T47D (cell line): ENCODE measurements around the gene NHERF2.

ENCODE experiments used
- DNase-seq, 2 experiments: peaks; one replicate each; pipeline versions ENCODE4 v3.0.0 to v3.0.0-alpha.2; 2011 to 2012; ENCODE audit warnings: low read depth in 1 of 2, low spot score in 1 of 2
- JUND ChIP-seq: IDR thresholded peaks from 2 replicates; pipeline ENCODE4 v1.6.1; 2012; ENCODE audit warnings: low read depth
- in situ Hi-C: cut with HindIII; loops from 2 replicates; pipeline ENCODE4 v1.10.0; 2016; ENCODE audit warnings: low sequenced_read_pairs, low pct_unique_long_range_greater_than_20kb

NHERF2 gene

GRCh38 chr16:2026461-2027023, at the start of gene NHERF2:
Gene NHERF2, plus strand, starts transcription at chr16:2026902. Its CDS starts 104 bp downstream, at chr16:2027006.
- DNase-seq: peak in 1 of 2 experiments; percentile 80
- in situ Hi-C loops: no loop called here
- TF ChIP-seq JUND: no peak

- no peak for TF ChIP-seq JUND
- in situ Hi-C loops: no loop called here
- no peak for DNase-seq
These were observed 49.5 kb upstream of the NHERF2 start for GRCh38 chr16:1976951-1977874.

GRCh38 chr16:1977875-1978268, 48.8 kb upstream of the NHERF2 start:
- no peak for TF ChIP-seq JUND
- no peak for DNase-seq
- in situ Hi-C loops: no loop called here

GRCh38 chr16:1978476-1979120, 48.1 kb upstream of the NHERF2 start:
- no peak for TF ChIP-seq JUND
- in situ Hi-C loops: no loop called here
- DNase-seq: peak in 1 of 2 experiments; percentile 33

- peak; percentile 96 to 99 for DNase-seq
- TF ChIP-seq JUND: no peak
- in situ Hi-C loops: no loop called here
These were observed 47.3 kb upstream of the NHERF2 start for GRCh38 chr16:1979271-1980029.

GRCh38 chr16:1980030-1980769, 46.5 kb upstream of the NHERF2 start:
- peak; percentile 43 to 59 for DNase-seq
- TF ChIP-seq JUND: no peak
- in situ Hi-C loops: no loop called here

GRCh38 chr16:1980770-1981087, 46.0 kb upstream of the NHERF2 start:
- no peak for DNase-seq
- no peak for TF ChIP-seq JUND
- in situ Hi-C loops: no loop called here

GRCh38 chr16:1981398-1981836, 45.3 kb upstream of the NHERF2 start, which contains the start of gene NOXO1:
Gene NOXO1, minus strand, starts transcription at chr16:1981469. Its CDS starts 290 bp downstream, at chr16:1981179.
- TF ChIP-seq JUND: no peak
- no peak for DNase-seq
- in situ Hi-C loops: no loop called here

- in situ Hi-C loops: no loop called here
- no peak for TF ChIP-seq JUND
- DNase-seq: peak in 1 of 2 experiments; percentile 46
These were observed 44.7 kb upstream of the NHERF2 start for GRCh38 chr16:1982013-1982433.

GRCh38 chr16:1982991-1983543, 43.6 kb upstream of the NHERF2 start:
- TF ChIP-seq JUND: no peak
- no peak for DNase-seq
- in situ Hi-C loops: no loop called here

GRCh38 chr16:1983544-1984346, 43.0 kb upstream of the NHERF2 start, which contains the start of gene GFER:
Gene GFER, plus strand, starts transcription at chr16:1984193. Its CDS starts 26 bp downstream, at chr16:1984219.
- DNase-seq: peak; percentile 93 to 98
- in situ Hi-C loops: no loop called here
- TF ChIP-seq JUND: no peak
